Kidney (tissue), 14 donors: Measurements from ENCODE around the gene PLXNC1. TPM values are rescaled to one million over a fixed set of nuclear protein-coding genes. Genes with fewer than 3 reads are reported as not detected.

Source experiments
- DNase-seq, 5 donors: peaks; one replicate each; pipeline ENCODE4 v3.0.0-alpha.2; 2013 to 2020
- FAIRE-seq: peaks from 2 replicates; lab custom pipeline; 2012; peaks lifted over from hg19 to GRCh38; lab: Jason Lieb, UNC
- H3K27ac ChIP-seq, 2 donors: one replicate each; pipeline ENCODE4 v1.7.0; 2013; ENCODE audit warnings: low read depth in 2 of 2, low read length in 2 of 2, inconsistent platforms in 1 of 2
- H3K27me3 ChIP-seq: one replicate; pipeline ENCODE4 v1.7.1; 2013; ENCODE audit warnings: low read length, inconsistent platforms; ENCODE audit not compliant: control insufficient read depth, insufficient read depth
- H3K36me3 ChIP-seq, 3 donors: one replicate each; pipeline versions ENCODE4 v1.7.0 to v1.7.1; 2013; ENCODE audit warnings: low read length in 3 of 3, control low read depth in 1 of 3, inconsistent platforms in 1 of 3; ENCODE audit not compliant: insufficient read depth in 3 of 3, control insufficient read depth in 2 of 3
- H3K4me1 ChIP-seq, 3 donors: one replicate each; pipeline versions ENCODE4 v1.7.0 to v1.7.1; 2013; ENCODE audit warnings: low read length in 3 of 3, inconsistent platforms in 1 of 3, low read depth in 1 of 3; ENCODE audit not compliant: control insufficient read depth in 2 of 3, insufficient read depth in 2 of 3
- H3K4me3 ChIP-seq, 3 donors: one replicate each; pipeline versions ENCODE4 v1.7.0 to v1.8.1; 2013; ENCODE audit warnings: low read length in 3 of 3, control low read depth in 1 of 3, inconsistent platforms in 1 of 3
- H3K9ac ChIP-seq, 3 donors: one replicate each; pipeline versions ENCODE4 v1.7.0 to v1.7.1; 2013; ENCODE audit warnings: low read length in 3 of 3, control low read depth in 1 of 3, inconsistent platforms in 1 of 3
- H3K9me3 ChIP-seq, 3 donors: one replicate each; pipeline versions ENCODE4 v1.7.0 to v1.7.1; 2013; ENCODE audit warnings: low read length in 3 of 3, control low read depth in 1 of 3, inconsistent platforms in 1 of 3; ENCODE audit not compliant: control insufficient read depth in 2 of 3, insufficient read depth in 1 of 3
- CTCF ChIP-seq: IDR thresholded peaks from 3 replicates; pipeline ENCODE4 v1.5.1; 2012; ENCODE audit warnings: mild to moderate bottlenecking, moderate library complexity, borderline replicate concordance; ENCODE audit not compliant: insufficient read depth; ENCODE audit errors: extremely low read depth
- intact Hi-C: fragments of 100-400 bp; cut with DNase I; formaldehyde crosslinking; loops from one replicate; pipeline ENCODE4 v1.11.1; 2022
- polyA plus RNA-seq: library from polyadenylated mRNA; stranded (reverse); fragments of 350-450 nt; fragmentation: Illumina TruSeq; extraction: RNeasy Lipid Tissue Mini Kit (QIAGEN cat#74804); gene quantifications from one replicate; pipeline ENCODE4 v1.2.3, GENCODE V29; 2014; ENCODE audit warnings: low read depth, low replicate concordance; ENCODE audit not compliant: insufficient read depth
- total RNA-seq: library from RNA; stranded (reverse); fragmentation: NEBNext Ultra II Directional; extraction: Animal tissue kit (Norgen Biotek cat#: 25700); gene quantifications from one replicate; pipeline ENCODE4 v1.2.1, GENCODE V29; 2021
- donor health status: control.
- donor health status: control.
- donor health status: control.
- donor health status: control.
- donor health status: control.
- donor health status: DM: yes; HTN: yes; CAD: no.
- donor health status: Normal renal cell carcinoma (clear cell type).

Gene PLXNC1
- total and polyA plus RNA-seq, 2 donors from 2014 or later: 1.8 to 11.6 TPM

GRCh38 chr12:94255428-94255827, 107.1 kb downstream of the PLXNC1 start:
- no peak overlapping the region for H3K4me3 ChIP-seq
- H3K27me3 ChIP-seq: no peaks in the 10 kb centered on the region
- DNase-seq: no peak
- H3K36me3 ChIP-seq: no peaks in the 10 kb centered on the region
- H3K9me3 ChIP-seq: no peaks in the 10 kb centered on the region
- intact Hi-C loops: no loop called here
- H3K4me1 ChIP-seq: no peaks in the 10 kb centered on the region
- no peak overlapping the region for H3K9ac ChIP-seq
- FAIRE-seq: no peak
- no peak overlapping the region for H3K27ac ChIP-seq
- no peak for TF ChIP-seq CTCF

GRCh38 chr12:94258593-94258992, 110.2 kb downstream of the PLXNC1 start:
- H3K27ac ChIP-seq: no peak overlapping the region
- DNase-seq (no peak), FAIRE-seq (no peak)
- no peak for TF ChIP-seq CTCF
- H3K9me3 ChIP-seq: no peaks in the 10 kb centered on the region
- intact Hi-C loops: no loop called here
- no peak overlapping the region for H3K9ac ChIP-seq
- H3K36me3 ChIP-seq: no peaks in the 10 kb centered on the region
- H3K4me1 ChIP-seq: peaks cover 0 to 9% (median 6%) of the 10 kb centered on the region in 3 donors
- no peak overlapping the region for H3K4me3 ChIP-seq
- H3K27me3 ChIP-seq: no peaks in the 10 kb centered on the region

GRCh38 chr12:94260017-94260416, 111.6 kb downstream of the PLXNC1 start:
- no peak overlapping the region for H3K4me3 ChIP-seq
- no peaks in the 10 kb centered on the region for H3K27me3 ChIP-seq
- H3K9ac ChIP-seq: no peak overlapping the region
- FAIRE-seq (no peak), DNase-seq (no peak)
- no peak overlapping the region for H3K27ac ChIP-seq
- peaks cover 0 to 9% (median 6%) of the 10 kb centered on the region in 3 donors for H3K4me1 ChIP-seq
- no peak for TF ChIP-seq CTCF
- intact Hi-C loops: no loop called here
- no peaks in the 10 kb centered on the region for H3K36me3 ChIP-seq
- no peaks in the 10 kb centered on the region for H3K9me3 ChIP-seq

- intact Hi-C loops: no loop called here
- Histone ChIP-seq H3K4me1 (peaks cover 0 to 9% (median 6%) of the 10 kb centered on the region in 3 donors), H3K36me3 (no peaks in the 10 kb centered on the region), H3K9me3 (no peaks in the 10 kb centered on the region), H3K4me3 (no peak overlapping the region), H3K9ac (no peak overlapping the region), H3K27ac (no peak overlapping the region), H3K27me3 (no peaks in the 10 kb centered on the region)
- DNase-seq (no peak), FAIRE-seq (no peak)
- TF ChIP-seq CTCF: no peak
Measured at GRCh38 chr12:94260717-94261116, 112.3 kb downstream of the PLXNC1 start.
